ENCODE measurements around the gene PRR16.

DNA sequence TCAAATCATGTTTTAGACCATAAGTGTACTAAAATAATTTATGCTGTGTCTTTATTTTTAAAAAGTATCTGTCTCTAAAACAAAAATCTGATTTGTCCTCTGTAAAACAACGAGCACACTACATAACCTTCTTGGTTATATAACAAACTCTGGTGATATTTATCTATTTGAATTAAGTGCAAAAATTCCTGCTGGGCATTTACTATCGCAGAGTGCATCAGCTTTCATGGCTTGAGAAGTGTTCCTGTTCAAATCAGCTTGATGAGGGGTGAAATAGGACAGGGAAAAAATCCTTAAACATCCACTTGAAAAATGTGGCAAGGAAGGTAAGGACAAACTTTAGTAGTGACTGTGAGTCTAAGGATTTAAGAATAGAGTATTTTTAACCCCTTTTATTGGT lies 65.3 kb downstream of the PRR16 start:
- TF ChIP-seq, protein P1, sequence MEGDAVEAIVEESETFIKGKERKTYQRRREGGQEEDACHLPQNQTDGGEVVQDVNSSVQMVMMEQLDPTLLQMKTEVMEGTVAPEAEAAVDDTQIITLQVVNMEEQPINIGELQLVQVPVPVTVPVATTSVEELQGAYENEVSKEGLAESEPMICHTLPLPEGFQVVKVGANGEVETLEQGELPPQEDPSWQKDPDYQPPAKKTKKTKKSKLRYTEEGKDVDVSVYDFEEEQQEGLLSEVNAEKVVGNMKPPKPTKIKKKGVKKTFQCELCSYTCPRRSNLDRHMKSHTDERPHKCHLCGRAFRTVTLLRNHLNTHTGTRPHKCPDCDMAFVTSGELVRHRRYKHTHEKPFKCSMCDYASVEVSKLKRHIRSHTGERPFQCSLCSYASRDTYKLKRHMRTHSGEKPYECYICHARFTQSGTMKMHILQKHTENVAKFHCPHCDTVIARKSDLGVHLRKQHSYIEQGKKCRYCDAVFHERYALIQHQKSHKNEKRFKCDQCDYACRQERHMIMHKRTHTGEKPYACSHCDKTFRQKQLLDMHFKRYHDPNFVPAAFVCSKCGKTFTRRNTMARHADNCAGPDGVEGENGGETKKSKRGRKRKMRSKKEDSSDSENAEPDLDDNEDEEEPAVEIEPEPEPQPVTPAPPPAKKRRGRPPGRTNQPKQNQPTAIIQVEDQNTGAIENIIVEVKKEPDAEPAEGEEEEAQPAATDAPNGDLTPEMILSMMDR (IDR thresholded peaks at IDR 0.05; ENCODE audit: insufficient read depth, low read length, poor library complexity, severe bottlenecking), result no peak
- TF ChIP-seq EZH2phosphoT487 (conservative IDR thresholded peaks at IDR 0.05; ENCODE audit: low read length), result no peak
